ENCODE results near the gene TYW1. TPM values are rescaled to one million over a fixed set of nuclear protein-coding genes. Genes with fewer than 3 reads are reported as not detected.
"Not testable (repeated sequence)": the region's sequence is repeated elsewhere in the genome, so short reads cannot be mapped to it uniquely, and the experiment has no call there.

TYW1 gene
- polyA plus RNA-seq, 6 donors from 2014 or later: 14.7 to 29.2 (median 19.2) TPM

DNA sequence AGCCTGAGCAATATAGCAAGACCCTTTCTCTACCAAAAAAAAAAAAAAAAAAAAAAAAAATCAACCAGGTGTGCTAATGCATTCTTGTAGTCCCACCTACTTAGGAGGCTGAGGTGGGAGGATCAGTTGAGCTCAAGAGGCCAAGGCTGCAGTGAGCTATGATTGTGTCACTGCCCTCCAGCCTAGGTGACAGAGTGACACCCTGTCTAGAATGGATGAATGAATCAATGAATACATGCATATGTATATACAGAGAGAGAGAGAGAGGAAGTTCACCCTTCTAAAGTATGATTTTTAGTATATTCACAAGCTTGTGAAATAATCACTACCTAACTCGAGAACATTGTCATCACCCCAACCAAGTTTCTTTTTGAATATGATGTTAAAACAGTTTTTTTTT is 138.3 kb downstream of the TYW1 start:
- Mint-ChIP-seq H3K27ac (peak overlapping the region in 1 of 6 donors; percentile 47), H3K4me1 (peaks cover 0 to 15% (median 10%) of the 10 kb centered on the region in 3 donors)
- H3K36me3 Mint-ChIP-seq; H3K27me3 Mint-ChIP-seq; H3K4me3 Mint-ChIP-seq; DNase-seq; ATAC-seq (ENCODE audit: low read depth in 2 of 2); H3K9me3 Mint-ChIP-seq: not testable (repeated sequence)

DNA sequence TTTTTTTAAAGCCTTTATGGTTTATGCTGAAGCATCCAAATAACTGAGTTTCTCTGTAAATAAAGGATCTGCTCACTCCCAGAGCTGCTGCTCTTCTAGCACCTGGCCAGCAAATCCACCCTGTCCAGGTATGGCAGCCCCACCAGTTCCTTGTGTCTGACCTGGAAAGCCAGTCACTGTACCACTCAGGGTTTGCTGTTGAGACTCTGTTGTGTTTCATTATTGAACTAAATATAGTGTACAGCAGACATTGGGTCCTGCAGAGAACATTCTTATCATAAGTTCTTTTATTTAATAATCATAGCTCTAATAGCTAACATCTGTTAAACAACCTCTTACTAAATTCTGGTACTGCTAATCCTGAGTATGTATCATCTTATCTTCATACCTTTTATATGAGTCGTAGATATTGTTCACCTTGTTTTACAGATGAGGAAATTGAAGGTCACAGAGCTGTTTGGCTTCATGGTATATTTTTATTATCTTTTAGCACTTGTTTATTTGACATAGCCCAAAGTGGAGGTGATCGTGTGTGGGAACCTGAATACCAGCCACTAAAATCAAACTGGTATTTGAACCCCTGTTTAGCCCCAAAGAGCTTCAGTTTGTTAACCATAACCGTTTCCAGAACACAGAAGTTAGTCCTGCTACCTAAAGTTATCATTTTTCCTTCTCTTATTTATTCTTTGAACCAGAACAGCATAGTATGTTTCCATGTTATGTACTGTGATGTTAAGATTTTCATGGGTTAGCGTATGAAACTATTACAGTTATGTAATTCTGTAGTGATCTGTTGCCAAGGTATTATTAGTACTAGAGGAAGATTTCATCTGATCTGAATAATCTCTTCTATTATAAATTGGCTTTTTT is 139.2 kb downstream of the TYW1 start:
- not testable (repeated sequence) for H3K4me1 Mint-ChIP-seq; H3K36me3 Mint-ChIP-seq; H3K9me3 Mint-ChIP-seq; ATAC-seq (ENCODE audit: low read depth in 2 of 2); H3K4me3 Mint-ChIP-seq; DNase-seq; H3K27me3 Mint-ChIP-seq
- peak overlapping the region in 3 of 6 donors; percentile 32 to 51 (median 47) for H3K27ac Mint-ChIP-seq

DNA sequence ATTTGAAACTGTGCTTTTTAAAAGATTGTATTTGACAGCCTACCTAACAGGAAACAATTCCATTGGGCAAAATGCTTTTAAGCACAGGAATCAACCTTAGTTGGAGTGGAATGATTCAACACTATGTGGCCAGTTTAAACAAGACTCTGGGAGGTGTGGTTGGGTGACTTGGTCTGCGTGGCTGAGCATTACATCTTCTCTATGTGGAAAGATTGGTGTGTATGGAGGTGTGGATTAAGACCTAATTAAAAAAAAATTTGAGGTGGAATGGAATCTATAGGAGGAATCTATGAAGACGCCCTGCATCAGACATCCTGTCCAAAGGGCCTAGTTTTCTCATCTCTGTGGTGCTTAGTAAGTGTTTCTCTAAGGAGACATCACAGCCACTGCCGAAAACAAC is 140.9 kb downstream of the TYW1 start:
- not testable (repeated sequence) for DNase-seq; H3K9me3 Mint-ChIP-seq; ATAC-seq (ENCODE audit: low read depth in 2 of 2); H3K4me1 Mint-ChIP-seq; H3K4me3 Mint-ChIP-seq; H3K27me3 Mint-ChIP-seq; H3K36me3 Mint-ChIP-seq
- H3K27ac Mint-ChIP-seq: peak overlapping the region in 3 of 6 donors; percentile 4 to 52 (median 47)

DNA sequence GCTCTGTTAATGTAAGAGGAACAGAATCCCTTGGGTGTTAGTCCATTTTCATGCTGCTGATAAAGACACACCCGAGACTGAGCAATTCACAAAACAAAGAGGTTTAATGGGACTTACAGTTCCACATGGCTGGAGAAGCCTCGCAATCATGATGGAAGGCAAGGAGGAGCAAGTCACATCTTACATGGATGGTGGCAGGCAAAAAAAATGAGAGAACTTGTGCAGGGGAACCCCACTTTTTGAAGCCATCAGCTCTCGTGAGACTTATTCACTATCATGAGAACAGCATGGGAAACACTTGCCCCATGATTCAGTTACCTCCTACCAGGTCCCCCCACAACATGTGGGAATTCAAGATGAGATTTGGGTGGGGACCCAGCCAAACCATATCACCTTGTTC is 143.2 kb downstream of the TYW1 start:
- DNase-seq; H3K9me3 Mint-ChIP-seq; ATAC-seq (ENCODE audit: low read depth in 2 of 2); H3K4me3 Mint-ChIP-seq; H3K27me3 Mint-ChIP-seq; H3K4me1 Mint-ChIP-seq; H3K36me3 Mint-ChIP-seq: not testable (repeated sequence)
- H3K27ac Mint-ChIP-seq: peak overlapping the region in 1 of 6 donors; percentile 76

DNA sequence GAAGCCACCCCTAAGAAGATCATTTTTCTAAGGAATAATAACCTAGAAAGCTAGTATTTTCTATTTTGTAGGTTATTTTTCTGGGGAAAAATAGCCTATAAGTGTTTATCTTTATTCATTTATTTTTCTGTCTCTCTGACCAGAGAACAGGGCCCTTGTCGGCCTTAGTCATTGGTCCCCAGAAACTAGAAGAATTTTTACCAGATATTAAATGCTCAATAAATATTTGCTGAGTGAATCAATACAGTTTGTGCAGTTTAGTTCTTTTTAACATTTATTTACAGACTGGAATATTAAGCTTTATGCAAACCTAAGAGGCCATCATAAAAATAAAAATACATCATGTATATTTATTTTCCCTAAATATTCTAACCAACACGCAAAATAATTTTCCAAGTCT is 144.4 kb downstream of the TYW1 start:
- not testable (repeated sequence) for H3K27ac Mint-ChIP-seq; H3K36me3 Mint-ChIP-seq; H3K9me3 Mint-ChIP-seq; H3K4me1 Mint-ChIP-seq; H3K27me3 Mint-ChIP-seq; DNase-seq; H3K4me3 Mint-ChIP-seq; ATAC-seq (ENCODE audit: low read depth in 2 of 2)

DNA sequence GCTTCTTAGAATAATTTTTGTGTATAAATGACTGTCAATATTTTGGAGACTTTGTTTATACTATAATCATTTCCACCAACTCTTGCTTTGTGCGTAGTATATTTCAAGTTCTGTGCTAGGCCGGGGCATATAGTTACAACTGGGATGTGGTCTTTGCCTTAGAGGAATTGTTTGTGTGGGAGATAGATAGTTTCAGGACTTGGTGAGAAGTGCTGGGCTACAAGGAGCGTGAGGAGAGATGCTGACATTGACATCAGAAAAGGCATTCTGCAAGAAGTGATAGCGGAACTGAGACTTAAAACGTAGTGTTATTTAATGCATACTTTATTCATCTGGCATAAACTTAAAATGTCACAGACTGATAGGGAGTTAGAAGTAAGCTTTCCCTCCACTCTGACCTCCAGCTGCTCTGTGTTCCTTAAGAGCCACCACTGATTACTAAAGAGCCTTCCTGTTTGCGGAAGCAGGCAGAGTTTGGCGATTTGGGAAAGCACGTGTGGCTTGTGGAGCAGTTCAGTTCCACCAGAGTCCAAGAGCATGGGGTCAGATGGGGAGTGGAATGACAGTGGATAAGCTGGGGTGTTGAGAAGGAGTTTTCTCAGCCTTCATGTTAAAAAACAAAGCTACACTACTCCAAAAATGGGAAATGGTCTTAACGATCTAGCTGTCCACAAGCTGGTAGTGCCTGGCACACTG is 146.6 kb downstream of the TYW1 start:
- H3K4me1 Mint-ChIP-seq; H3K4me3 Mint-ChIP-seq; H3K27me3 Mint-ChIP-seq; DNase-seq; ATAC-seq (ENCODE audit: low read depth in 2 of 2); H3K9me3 Mint-ChIP-seq; H3K36me3 Mint-ChIP-seq: not testable (repeated sequence)
- peak overlapping the region in 4 of 6 donors; percentile 2 to 22 (median 6) for H3K27ac Mint-ChIP-seq

DNA sequence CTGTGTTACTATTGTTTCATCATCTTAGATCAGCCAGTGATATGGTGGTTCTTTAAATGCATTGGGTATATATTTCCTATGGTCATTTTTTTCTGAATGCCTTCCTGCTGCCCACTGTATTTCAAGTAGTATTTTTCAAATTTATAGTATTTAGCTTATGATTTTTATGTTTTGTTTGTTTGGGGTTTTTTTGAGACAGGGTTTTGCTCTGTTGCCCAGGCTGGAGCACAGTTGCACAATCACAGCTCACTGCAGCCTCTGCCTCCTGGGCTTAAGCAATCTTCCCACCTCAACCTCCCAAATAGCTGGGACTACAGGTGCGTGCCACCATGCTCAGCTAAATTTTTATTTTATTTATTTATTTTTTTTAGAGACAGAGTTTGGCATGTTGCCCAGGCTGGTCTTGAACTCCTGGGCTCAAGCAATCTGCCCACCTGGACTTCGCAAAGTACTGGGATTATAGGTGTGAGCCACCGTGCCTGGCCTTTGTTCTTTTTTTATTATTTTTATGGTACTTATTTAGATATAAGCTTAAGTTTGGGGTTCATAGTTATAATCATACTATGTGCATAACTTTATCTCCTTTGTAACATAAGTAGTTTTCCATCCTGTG is 149.1 kb downstream of the TYW1 start:
- not testable (repeated sequence) for ATAC-seq (ENCODE audit: low read depth in 2 of 2); DNase-seq; H3K27me3 Mint-ChIP-seq; H3K36me3 Mint-ChIP-seq; H3K9me3 Mint-ChIP-seq; H3K4me3 Mint-ChIP-seq
- Mint-ChIP-seq H3K27ac (peak overlapping the region in 2 of 6 donors; percentile 29 to 82), H3K4me1 (peaks cover 3 to 17% (median 8%) of the 10 kb centered on the region in 3 donors)

DNA sequence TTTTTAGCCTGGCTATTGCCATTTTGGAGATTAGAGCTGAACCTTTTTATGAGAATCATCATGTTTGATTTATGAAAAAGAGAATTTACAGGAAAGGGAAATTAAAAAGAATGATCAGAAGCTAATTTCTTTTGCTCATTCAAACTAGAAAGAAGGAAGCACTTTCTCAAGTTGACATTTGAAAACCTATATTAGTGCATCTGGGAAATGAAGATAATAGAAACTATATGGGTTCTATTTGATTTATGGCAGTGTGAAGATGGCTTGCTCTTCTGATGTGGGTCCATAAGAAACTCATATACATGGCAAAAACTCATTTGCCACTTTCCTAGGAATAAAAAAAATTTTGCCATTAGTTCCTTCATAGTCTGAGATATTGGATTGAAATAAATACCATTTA is 152.5 kb downstream of the TYW1 start:
- not testable (repeated sequence) for ATAC-seq (ENCODE audit: low read depth in 2 of 2); H3K9me3 Mint-ChIP-seq

DNA sequence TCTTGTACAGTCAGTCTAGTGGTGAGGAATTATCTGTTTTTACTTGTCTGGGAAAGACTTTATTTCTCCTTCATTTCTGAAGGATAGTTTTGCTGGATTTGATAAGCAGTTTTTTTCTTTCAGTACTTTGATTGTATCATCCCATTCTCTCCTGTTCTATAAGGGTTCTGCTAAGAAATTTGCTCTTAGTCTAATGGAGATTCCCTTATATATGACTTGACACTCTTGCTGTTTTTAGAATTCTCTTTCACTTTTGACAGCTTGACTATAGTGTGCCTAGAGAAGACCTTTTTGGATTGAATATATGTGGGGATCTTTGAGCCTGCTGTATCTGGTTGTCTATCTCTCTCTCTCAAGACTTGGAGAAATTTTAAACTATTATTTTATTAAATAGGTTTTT is 157.7 kb downstream of the TYW1 start:
- Mint-ChIP-seq H3K36me3 (peaks cover 23 to 31% of the 10 kb centered on the region in 2 donors), H3K9me3 (peaks cover 0 to 10% (median 6%) of the 10 kb centered on the region in 7 donors), H3K4me1 (peaks cover 7 to 28% (median 14%) of the 10 kb centered on the region in 3 donors)
- not testable (repeated sequence) for H3K27me3 Mint-ChIP-seq; H3K4me3 Mint-ChIP-seq; ATAC-seq (ENCODE audit: low read depth in 2 of 2); DNase-seq; H3K27ac Mint-ChIP-seq

More for the DNA sequence above, 152.5 kb downstream of the TYW1 start:
- peak overlapping the region in 2 of 6 donors; percentile 2 to 48 for H3K27ac Mint-ChIP-seq
- H3K27me3 Mint-ChIP-seq, H3K4me3 Mint-ChIP-seq, DNase-seq: not testable (repeated sequence)
- peaks cover 5 to 21% of the 10 kb centered on the region in 2 donors for H3K36me3 Mint-ChIP-seq
- H3K4me1 Mint-ChIP-seq: peaks cover 7 to 19% (median 17%) of the 10 kb centered on the region in 3 donors

DNA sequence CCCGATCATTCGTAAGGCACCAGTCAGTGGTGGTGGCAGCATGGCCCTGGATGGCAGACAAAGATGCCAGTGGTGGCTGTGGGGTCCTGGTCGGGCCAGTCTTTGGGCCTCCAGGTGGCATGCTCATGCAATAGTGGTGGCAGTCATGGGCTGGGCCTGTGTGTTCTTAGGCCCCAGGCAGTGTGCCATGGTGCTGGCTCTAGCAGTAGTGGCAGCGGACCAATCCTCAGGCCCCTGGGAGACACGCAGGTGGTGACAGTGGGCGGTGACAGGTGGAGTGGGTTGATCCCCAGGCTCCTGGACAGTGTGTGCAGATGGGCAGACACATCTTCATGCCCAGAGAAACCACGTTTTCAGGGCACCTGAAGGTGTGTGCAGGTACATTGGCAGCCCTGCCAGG is 159.4 kb downstream of the TYW1 start:
- peaks cover 23 to 31% of the 10 kb centered on the region in 2 donors for H3K36me3 Mint-ChIP-seq
- not testable (repeated sequence) for H3K4me3 Mint-ChIP-seq; ATAC-seq (ENCODE audit: low read depth in 2 of 2); DNase-seq; H3K27me3 Mint-ChIP-seq
- H3K4me1 Mint-ChIP-seq: peaks cover under 1 to 16% (median 8%) of the 10 kb centered on the region in 3 donors
- peaks cover 0 to 10% (median 6%) of the 10 kb centered on the region in 7 donors for H3K9me3 Mint-ChIP-seq
- H3K27ac Mint-ChIP-seq: peak overlapping the region in 1 of 6 donors; percentile 15

DNA sequence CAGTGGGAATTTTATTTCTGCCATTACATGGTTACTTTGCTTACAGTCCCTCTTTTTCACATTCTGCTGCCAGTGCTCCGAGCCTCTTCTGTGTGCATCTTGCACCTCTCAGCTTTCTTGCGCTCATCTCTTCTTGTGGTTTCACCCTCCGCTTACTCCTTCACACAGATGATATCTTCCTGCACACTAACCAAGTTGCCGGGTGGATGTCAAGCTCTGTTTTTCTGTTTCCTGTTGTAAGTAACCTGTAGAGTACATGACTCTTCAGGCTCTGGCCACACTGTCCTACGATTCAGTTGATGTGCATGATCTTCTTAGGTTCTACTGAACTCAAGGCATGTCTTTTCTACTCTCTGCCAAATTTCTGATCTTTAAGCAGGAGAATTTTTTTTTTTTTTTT is 166.7 kb downstream of the TYW1 start:
- H3K36me3 Mint-ChIP-seq, H3K9me3 Mint-ChIP-seq, H3K27me3 Mint-ChIP-seq, DNase-seq: not testable (repeated sequence)
- Mint-ChIP-seq H3K27ac (peak overlapping the region in 4 of 6 donors; percentile 13 to 82 (median 28)), H3K4me3 (peak overlapping the region in 3 of 8 donors; percentile 6 to 61 (median 51)), H3K4me1 (peaks cover 9 to 14% (median 12%) of the 10 kb centered on the region in 3 donors)
- ATAC-seq (ENCODE audit: low read depth in 2 of 2): peak; percentile 16 to 68

DNA sequence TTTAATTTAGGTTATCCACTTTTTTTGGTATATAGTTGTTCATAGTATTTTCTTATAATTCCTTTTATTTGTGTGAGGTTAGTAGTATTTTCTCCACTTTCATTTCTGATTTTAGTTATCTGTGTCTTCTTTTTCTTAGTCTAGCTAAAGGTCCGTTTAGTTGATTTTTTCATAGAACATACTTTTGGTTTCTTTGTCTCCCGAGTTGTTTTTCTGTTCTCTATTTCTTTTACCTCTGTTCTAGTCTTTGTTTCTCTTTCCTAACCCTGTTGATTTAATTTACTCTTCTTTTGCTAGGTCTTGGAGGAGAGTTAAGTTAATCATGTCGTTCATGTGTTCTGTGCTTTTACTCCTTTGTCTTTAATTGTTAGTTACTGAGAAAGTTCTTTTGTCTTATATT is 174.5 kb downstream of the TYW1 start:
- H3K4me3 Mint-ChIP-seq; DNase-seq; H3K27me3 Mint-ChIP-seq; H3K36me3 Mint-ChIP-seq; ATAC-seq (ENCODE audit: low read depth in 2 of 2); H3K9me3 Mint-ChIP-seq: not testable (repeated sequence)
- peaks cover 0 to 15% (median 3%) of the 10 kb centered on the region in 3 donors for H3K4me1 Mint-ChIP-seq
- peak overlapping the region in 3 of 6 donors; percentile 13 to 58 (median 20) for H3K27ac Mint-ChIP-seq

DNA sequence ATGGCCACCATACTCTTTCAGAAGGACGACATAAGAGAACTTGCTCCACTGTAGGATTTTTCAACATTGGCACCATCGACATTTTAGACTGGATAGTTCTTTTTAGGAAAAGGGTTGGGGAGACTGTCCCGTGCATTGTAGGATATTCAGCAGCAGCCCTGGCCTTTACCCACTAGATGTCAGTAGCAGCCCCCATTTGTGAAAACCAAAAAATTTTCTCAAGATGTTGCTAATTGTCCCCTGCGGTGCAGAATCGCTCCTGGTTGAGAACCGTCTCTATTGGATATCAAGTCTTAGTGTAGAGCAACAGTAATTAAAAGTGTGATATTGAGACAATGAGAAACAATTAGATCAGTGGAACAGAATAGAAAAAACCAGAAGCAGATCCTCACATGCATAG is 180.1 kb downstream of the TYW1 start:
- not testable (repeated sequence) for H3K36me3 Mint-ChIP-seq; H3K27me3 Mint-ChIP-seq; ATAC-seq (ENCODE audit: low read depth in 2 of 2); H3K4me1 Mint-ChIP-seq; H3K4me3 Mint-ChIP-seq; H3K9me3 Mint-ChIP-seq; DNase-seq; H3K27ac Mint-ChIP-seq

All from naive B cell (primary cell).